ENCODE measurements around the gene FZD4. TPM values are rescaled to one million over a fixed set of nuclear protein-coding genes. Genes with fewer than 3 reads are reported as not detected.

The FZD4 gene
- total and polyA plus RNA-seq, 2 donors from 2014 or later: 21.4 to 41.4 TPM

GRCh38 chr11:86941871-86942599 is 13.2 kb downstream of the FZD4 start:
- Histone ChIP-seq H3K4me3 (ENCODE audit: low read length in 3 of 3) (peak overlapping the region in 2 of 3 donors; percentile 24 to 61), H3K36me3 (ENCODE audit: control insufficient read depth in 2 of 3, insufficient read depth in 3 of 3, low read length in 3 of 3) (peaks cover 2 to 10% (median 2%) of the 10 kb centered on the region in 3 donors), H3K9ac (ENCODE audit: low read length in 3 of 3) (peak overlapping the region in 1 of 3 donors; percentile 47), H3K9me3 (ENCODE audit: control insufficient read depth in 2 of 3, insufficient read depth in 1 of 3, low read length in 3 of 3) (no peaks in the 10 kb centered on the region), H3K27me3 (ENCODE audit: control insufficient read depth, insufficient read depth, low read length) (no peaks in the 10 kb centered on the region), H3K4me1 (ENCODE audit: control insufficient read depth in 2 of 3, insufficient read depth in 2 of 3, low read depth in 1 of 3, low read length in 3 of 3) (peaks cover 21 to 56% (median 42%) of the 10 kb centered on the region in 3 donors), H3K27ac (ENCODE audit: low read depth in 2 of 2, low read length in 2 of 2) (peak overlapping the region; percentile 89 to 91)
- intact Hi-C loops (cut with DNase I): no loop called here
- TF ChIP-seq CTCF (IDR thresholded peaks at IDR 0.05; ENCODE audit: borderline replicate concordance, extremely low read depth, insufficient read depth): no peak
- no peak for FAIRE-seq
- DNase-seq: no peak

DNA sequence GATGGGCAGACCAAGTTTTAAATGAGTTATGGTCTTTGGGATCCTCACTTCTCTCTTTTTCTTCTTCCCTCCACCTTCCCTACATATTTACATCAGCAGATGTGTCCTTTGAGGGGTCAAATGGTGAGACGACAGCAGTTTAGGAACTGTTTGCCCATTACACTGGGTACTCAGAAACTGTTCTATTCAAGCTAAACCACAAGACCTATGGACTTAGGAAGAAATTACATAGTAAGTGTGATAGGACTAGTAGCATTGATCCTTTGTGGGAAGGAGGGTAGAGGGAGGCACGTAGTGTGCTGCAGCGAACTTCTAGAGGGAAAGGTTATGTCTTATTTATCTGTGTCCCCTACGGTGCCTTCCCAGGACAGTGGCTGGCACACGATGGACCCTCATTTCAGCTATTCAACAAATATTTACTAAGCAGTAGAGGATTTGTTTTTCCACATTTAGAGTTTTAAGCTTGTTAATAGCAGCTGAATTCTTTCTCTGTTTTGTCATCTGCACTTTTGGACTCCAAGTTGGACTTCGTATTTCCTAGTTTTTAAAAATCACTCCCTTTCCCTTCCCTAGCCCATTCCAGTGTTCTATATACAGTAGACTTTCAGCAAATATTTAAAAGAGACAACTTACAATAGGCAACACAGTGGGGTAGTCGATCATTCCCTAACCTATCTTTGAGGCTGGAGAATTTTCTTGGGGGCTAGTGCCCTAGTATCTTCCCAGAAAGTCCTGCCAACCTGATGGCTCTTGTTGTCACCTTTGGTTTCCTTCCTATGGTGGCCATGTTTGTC is 13.9 kb downstream of the FZD4 start:
- DNase-seq: peak in 1 of 5 donors; percentile 74
- Histone ChIP-seq H3K9me3 (ENCODE audit: control insufficient read depth in 2 of 3, insufficient read depth in 1 of 3, low read length in 3 of 3) (no peaks in the 10 kb centered on the region), H3K27me3 (ENCODE audit: control insufficient read depth, insufficient read depth, low read length) (no peaks in the 10 kb centered on the region), H3K36me3 (ENCODE audit: control insufficient read depth in 2 of 3, insufficient read depth in 3 of 3, low read length in 3 of 3) (peaks cover under 1 to 5% (median 2%) of the 10 kb centered on the region in 3 donors), H3K4me3 (ENCODE audit: low read length in 3 of 3) (peak overlapping the region; percentile 8 to 61 (median 24)), H3K27ac (ENCODE audit: low read depth in 2 of 2, low read length in 2 of 2) (peak overlapping the region; percentile 89 to 91), H3K9ac (ENCODE audit: low read length in 3 of 3) (peak overlapping the region in 2 of 3 donors; percentile 23 to 47), H3K4me1 (ENCODE audit: control insufficient read depth in 2 of 3, insufficient read depth in 2 of 3, low read depth in 1 of 3, low read length in 3 of 3) (peaks cover 21 to 50% (median 42%) of the 10 kb centered on the region in 3 donors)
- intact Hi-C loops (cut with DNase I): no loop called here
- FAIRE-seq: no peak
- TF ChIP-seq CTCF (IDR thresholded peaks at IDR 0.05; ENCODE audit: borderline replicate concordance, extremely low read depth, insufficient read depth): no peak

DNA sequence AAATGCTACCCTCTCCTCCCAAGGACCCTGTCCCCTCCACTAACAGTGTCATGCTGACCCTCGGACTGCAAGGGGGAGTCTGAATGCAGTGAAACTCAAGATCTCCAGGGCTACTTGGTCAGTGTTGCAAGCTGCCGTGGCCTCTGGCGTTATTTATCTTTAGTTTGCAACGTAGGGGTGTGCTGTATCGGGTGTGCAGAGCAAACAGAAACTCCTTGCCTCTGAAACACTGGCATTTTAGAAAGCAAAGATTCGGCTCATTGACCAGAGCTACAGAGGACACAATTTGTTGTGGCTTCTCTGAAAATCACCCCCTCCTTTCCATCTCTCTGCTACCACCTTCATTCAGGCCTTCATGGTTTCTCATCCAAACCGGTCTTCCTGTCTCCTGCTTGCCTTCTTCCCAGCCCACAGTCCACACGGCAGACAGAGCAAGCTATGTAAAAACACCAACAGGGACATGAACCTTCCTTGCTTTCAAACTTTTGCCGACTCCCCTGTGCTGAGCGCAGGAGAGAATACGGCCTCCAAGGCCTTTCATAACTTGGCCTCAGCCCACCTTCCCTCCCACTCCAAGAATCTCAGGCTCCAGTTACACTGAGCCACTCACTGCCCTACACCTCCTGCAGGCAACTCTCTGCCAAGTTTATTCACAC is 14.9 kb downstream of the FZD4 start:
- Histone ChIP-seq H3K4me1 (ENCODE audit: control insufficient read depth in 2 of 3, insufficient read depth in 2 of 3, low read depth in 1 of 3, low read length in 3 of 3) (peaks cover 22 to 56% (median 38%) of the 10 kb centered on the region in 3 donors), H3K36me3 (ENCODE audit: control insufficient read depth in 2 of 3, insufficient read depth in 3 of 3, low read length in 3 of 3) (peaks cover 0 to 4% (median 0%) of the 10 kb centered on the region in 3 donors), H3K9me3 (ENCODE audit: control insufficient read depth in 2 of 3, insufficient read depth in 1 of 3, low read length in 3 of 3) (no peaks in the 10 kb centered on the region), H3K27ac (ENCODE audit: low read depth in 2 of 2, low read length in 2 of 2) (peak overlapping the region; percentile 89 to 91), H3K27me3 (ENCODE audit: control insufficient read depth, insufficient read depth, low read length) (no peaks in the 10 kb centered on the region), H3K9ac (ENCODE audit: low read length in 3 of 3) (peak overlapping the region; percentile 3 to 47 (median 42)), H3K4me3 (ENCODE audit: low read length in 3 of 3) (peak overlapping the region; percentile 23 to 61 (median 51))
- no peak for TF ChIP-seq CTCF (IDR thresholded peaks at IDR 0.05; ENCODE audit: borderline replicate concordance, extremely low read depth, insufficient read depth)
- FAIRE-seq: no peak
- intact Hi-C loops (cut with DNase I): no loop called here
- DNase-seq: peak in 4 of 5 donors; percentile 86 to 95 (median 92)

All from kidney (tissue), 14 donors.